Esophagus squamous epithelium (tissue), 5 donors: Measurements from ENCODE around the gene PYGM. TPM values are rescaled to one million over a fixed set of nuclear protein-coding genes. Genes with fewer than 3 reads are reported as not detected.
A peak's percentile ranks its signal among the peaks of the same experiment; 100 is the strongest.

Source experiments
- DNase-seq: peaks from one replicate; lab custom pipeline; 2025; lab: John Stamatoyannopoulos, UW
- H3K27ac ChIP-seq, 4 donors: fragments of 200-600 bp; sonication (generic); one replicate each; pipeline ENCODE4 v1.5.1; 2016 to 2019; ENCODE audit warnings: mild to moderate bottlenecking in 1 of 4
- H3K27me3 ChIP-seq, 4 donors: fragments of 200-600 bp; sonication (generic); 1 replicate in 3 of 4; 2 replicates in 1 of 4; pipeline versions ENCODE4 v1.5.1 to v1.6.0; 2017 to 2021; ENCODE audit warnings: antibody characterized with exemption in 1 of 4
- H3K36me3 ChIP-seq, 3 donors: fragments of 200-600 bp; sonication (generic); one replicate each; pipeline ENCODE4 v1.5.1; 2016 to 2019
- H3K4me1 ChIP-seq, 3 donors: fragments of 200-600 bp; sonication (generic); one replicate each; pipeline ENCODE4 v1.5.1; 2017 to 2019
- H3K4me3 ChIP-seq, 4 donors: fragments of 200-600 bp; sonication (generic); 1 replicate in 3 of 4; 2 replicates in 1 of 4; pipeline ENCODE4 v1.5.1; 2016 to 2019; ENCODE audit warnings: mild to moderate bottlenecking in 2 of 4, moderate library complexity in 1 of 4
- H3K9me3 ChIP-seq, 3 donors: fragments of 200-600 bp; sonication (generic); one replicate each; pipeline ENCODE4 v1.5.1; 2016 to 2019
- CTCF ChIP-seq, 6 experiments: fragments of 450-650 bp in 4 of 6; fragments of 200-600 bp in 2 of 6; sonication (generic) in 2 of 6; IDR thresholded peaks; one replicate each; pipeline ENCODE4 v1.5.1; 2016 to 2019; ENCODE audit warnings: antibody characterized with exemption in 6 of 6, mild to moderate bottlenecking in 4 of 6, moderate library complexity in 4 of 6
- POLR2A ChIP-seq, 4 donors: fragments of 450-650 bp; IDR thresholded peaks; one replicate each; pipeline ENCODE4 v1.6.1; 2017; ENCODE audit warnings: antibody characterized with exemption in 4 of 4, mild to moderate bottlenecking in 4 of 4, moderate library complexity in 3 of 4
- WGBS, 2 donors: methylation state at CpG; one replicate each; pipeline ENCODE4 v1.1.5; 2018; 5-methylcytosine and 5-hydroxymethylcytosine counted together
- intact Hi-C: fragments of 100-400 bp; cut with DNase I; formaldehyde crosslinking; loops from one replicate; pipeline ENCODE4 v1.15.0; 2022
- total RNA-seq, 4 donors: library from RNA; depleted of rRNA; stranded (reverse); fragments of >200 nt; gene quantifications; one replicate each; pipeline ENCODE4 v1.1.0, GENCODE V29; 2016
- donor health status: DM: yes; HTN: yes; CAD: no.

Gene PYGM
- total RNA-seq, 4 donors from 2014 or later = 0.27 to 0.95 (median 0.39) TPM

GRCh38 chr11:64800303-64801157, 40.8 kb upstream of the PYGM start:
- intact Hi-C loops = no loop called here
- H3K36me3 ChIP-seq = peaks cover 0 to 37% (median 8%) of the 10 kb centered on the region in 3 donors
- DNase-seq = no peak
- no peaks in the 10 kb centered on the region for H3K9me3 ChIP-seq
- no peak overlapping the region for H3K4me3 ChIP-seq
- 66 to 80% methylated on average over 10 to 17 of the region's 26 CpGs for WGBS, 2 donors
- peak overlapping the region in 1 of 4 donors; percentile 92 for H3K27ac ChIP-seq
- no peak for TF ChIP-seq CTCF (IDR thresholded peaks at IDR 0.05)
- no peak for TF ChIP-seq POLR2A (IDR thresholded peaks at IDR 0.05)
- peaks cover 21 to 37% (median 24%) of the 10 kb centered on the region in 3 donors for H3K4me1 ChIP-seq
- H3K27me3 ChIP-seq = no peaks in the 10 kb centered on the region

GRCh38 chr11:64799623-64800302, 40.0 kb upstream of the PYGM start:
- H3K9me3 ChIP-seq = no peaks in the 10 kb centered on the region
- H3K4me1 ChIP-seq = peaks cover 21 to 35% (median 23%) of the 10 kb centered on the region in 3 donors
- DNase-seq = no peak
- H3K4me3 ChIP-seq = no peak overlapping the region
- peak overlapping the region in 1 of 4 donors; percentile 4 for H3K27ac ChIP-seq
- WGBS, 2 donors = 73 to 82% methylated on average over 5 to 13 of the region's 14 CpGs
- no peaks in the 10 kb centered on the region for H3K27me3 ChIP-seq
- peaks cover 0 to 30% (median under 1%) of the 10 kb centered on the region in 3 donors for H3K36me3 ChIP-seq
- intact Hi-C loops = no loop called here
- no peak for TF ChIP-seq CTCF (IDR thresholded peaks at IDR 0.05)

GRCh38 chr11:64799256-64799622, 39.5 kb upstream of the PYGM start:
- 54 to 61% methylated on average over 5 to 6 of the region's 7 CpGs for WGBS, 2 donors
- H3K4me3 ChIP-seq = no peak overlapping the region
- no peak for DNase-seq
- peak overlapping the region in 1 of 4 donors; percentile 4 for H3K27ac ChIP-seq
- no peaks in the 10 kb centered on the region for H3K27me3 ChIP-seq
- no peaks in the 10 kb centered on the region for H3K9me3 ChIP-seq
- peaks cover 0 to 24% (median 0%) of the 10 kb centered on the region in 3 donors for H3K36me3 ChIP-seq
- intact Hi-C loops = no loop called here
- TF ChIP-seq CTCF (IDR thresholded peaks at IDR 0.05) (no peak), POLR2A (IDR thresholded peaks at IDR 0.05) (no peak)
- H3K4me1 ChIP-seq = peaks cover 17 to 30% (median 18%) of the 10 kb centered on the region in 3 donors

GRCh38 chr11:64796757-64797541, 37.2 kb upstream of the PYGM start:
- intact Hi-C loops = no loop called here
- TF ChIP-seq POLR2A (IDR thresholded peaks at IDR 0.05) = no peak
- TF ChIP-seq CTCF (IDR thresholded peaks at IDR 0.05) = no peak
- Histone ChIP-seq H3K9me3 (no peaks in the 10 kb centered on the region), H3K4me1 (peaks cover 0 to 10% (median 2%) of the 10 kb centered on the region in 3 donors), H3K27me3 (no peaks in the 10 kb centered on the region), H3K4me3 (no peak overlapping the region), H3K36me3 (peaks cover 0 to 23% (median 0%) of the 10 kb centered on the region in 3 donors), H3K27ac (no peak overlapping the region)
- 83 to 85% methylated on average over 2 to 8 of the region's 19 CpGs for WGBS, 2 donors
- DNase-seq = no peak
